Ovary (tissue), 9 donors: ENCODE measurements around the gene MOB4. TPM values are rescaled to one million over a fixed set of nuclear protein-coding genes. Genes with fewer than 3 reads are reported as not detected.

Experiments used
- DNase-seq, 5 donors: peaks; one replicate each; pipeline ENCODE4 v3.0.0-alpha.2; 2019 to 2020
- H3K27ac ChIP-seq, 2 donors: fragments of 200-600 bp; one replicate each; pipeline versions ENCODE4 v1.5.1 to v1.8.0; 2019 to 2022
- H3K27me3 ChIP-seq: fragments of 200-600 bp; one replicate; pipeline ENCODE4 v1.8.0; 2022
- H3K36me3 ChIP-seq: fragments of 200-600 bp; sonication (generic); one replicate; pipeline ENCODE4 v1.5.1; 2019
- H3K4me1 ChIP-seq: one replicate; pipeline ENCODE4 v1.8.1; 2013; ENCODE audit warnings: mild to moderate bottlenecking, moderate library complexity; ENCODE audit not compliant: insufficient read depth
- H3K4me3 ChIP-seq: fragments of 200-600 bp; sonication (generic); one replicate; pipeline ENCODE4 v1.5.1; 2017
- H3K9me3 ChIP-seq, 2 donors: fragments of 200-600 bp in 1 of 2; sonication (generic) in 1 of 2; one replicate each; pipeline versions ENCODE4 v1.5.1 to v1.8.1; 2013 to 2019; ENCODE audit warnings: mild to moderate bottlenecking in 1 of 2, moderate library complexity in 1 of 2
- CTCF ChIP-seq, 3 donors: fragments of 450-650 bp in 2 of 3; fragments of 200-600 bp in 1 of 3; IDR thresholded peaks; one replicate each; pipeline versions ENCODE4 v1.5.1 to v1.8.0; 2016 to 2022; ENCODE audit warnings: antibody characterized with exemption in 3 of 3, mild to moderate bottlenecking in 1 of 3
- EP300 ChIP-seq: sonication (generic); formaldehyde crosslinking; IDR thresholded peaks from one replicate; pipeline ENCODE4 v1.6.1; 2017; ENCODE audit warnings: antibody characterized with exemption
- POLR2A ChIP-seq: fragments of 450-650 bp; IDR thresholded peaks from one replicate; pipeline ENCODE4 v1.6.1; 2017; ENCODE audit warnings: antibody characterized with exemption, mild to moderate bottlenecking, moderate library complexity
- WGBS, 3 donors: extraction: QIAGEN DNeasy Blood & Tissue Kit in 1 of 3; methylation state at CpG; one replicate each; pipeline versions ENCODE4 v1.1.5 to v1.1.7; 2013 to 2017; 5-methylcytosine and 5-hydroxymethylcytosine counted together
- intact Hi-C, 4 donors: fragments of 100-400 bp; cut with DNase I; formaldehyde crosslinking; loops; one replicate each; pipeline versions ENCODE4 v1.11.0 to v1.15.1; 2022 to 2023
- polyA plus RNA-seq, 2 donors: library from polyadenylated mRNA; stranded (reverse); fragments of 200-250 nt in 1 of 2; fragments of 350-450 nt in 1 of 2; fragmentation: Illumina TruSeq in 1 of 2; extraction: RNeasy Lipid Tissue Mini Kit (QIAGEN cat#74804) in 1 of 2; gene quantifications; one replicate each; pipeline ENCODE4 v1.2.3, GENCODE V29; 2013 to 2014
- total RNA-seq, 7 donors: library from RNA; depleted of rRNA in 2 of 7; stranded (reverse); fragments of >200 nt in 2 of 7; fragmentation: NEBNext Ultra II Directional in 3 of 7; extraction: Animal tissue kit (Norgen Biotek cat#: 25700) in 3 of 7; gene quantifications; one replicate each; pipeline versions ENCODE4 v1.1.0 to v1.2.4, GENCODE V29; 2016 to 2023
- donor health status: DM: no; HTN: no; CAD: no; lungs with moderate emphysema.
- donor health status: DM: no; HTN: no; CAD: no.
- donor health status: Bipolar disorder and iron deficiency.
- donor health status: DM: yes; HTN: yes; CAD: no.
- donor health status: DM: no; HTN: no; CAD: no.
- donor health status: DM: yes; HTN: yes; CAD: no.

MOB4 gene
- total and polyA plus RNA-seq, 9 donors: 18.7 to 36.2 (median 25.5) TPM

DNA sequence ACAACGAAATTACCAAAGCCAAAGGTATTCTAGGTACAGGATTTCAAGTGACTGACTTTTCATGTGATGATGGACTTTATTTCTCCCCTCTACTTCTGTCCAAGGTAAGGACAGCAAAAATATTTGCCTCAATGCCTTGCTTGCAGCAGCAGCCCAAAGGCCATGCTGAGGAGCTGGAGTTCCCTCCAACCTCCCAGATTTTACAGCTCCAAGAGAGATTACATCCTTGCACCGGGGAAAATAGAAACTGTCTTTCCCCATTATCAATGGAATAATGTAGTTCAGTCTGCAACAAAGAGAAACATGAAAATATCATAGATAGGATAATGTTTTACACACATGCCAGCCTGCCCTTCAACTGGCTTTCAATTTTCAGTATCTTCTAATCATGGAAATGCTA lies 29.7 kb upstream of the MOB4 start:
- intact Hi-C loops: no loop called here
- DNase-seq: no peak
- H3K36me3 ChIP-seq: no peaks in the 10 kb centered on the region
- no peak overlapping the region for H3K27ac ChIP-seq
- TF ChIP-seq POLR2A (no peak), CTCF (IDR thresholded peaks at IDR 0.05) (no peak), EP300 (no peak)
- 80 to 86% (median 80%) methylated on average over 2 of the region's 2 CpGs for WGBS, 3 donors
- H3K9me3 ChIP-seq: no peaks in the 10 kb centered on the region
- no peaks in the 10 kb centered on the region for H3K27me3 ChIP-seq
- no peaks in the 10 kb centered on the region for H3K4me1 ChIP-seq
- H3K4me3 ChIP-seq: no peak overlapping the region

DNA sequence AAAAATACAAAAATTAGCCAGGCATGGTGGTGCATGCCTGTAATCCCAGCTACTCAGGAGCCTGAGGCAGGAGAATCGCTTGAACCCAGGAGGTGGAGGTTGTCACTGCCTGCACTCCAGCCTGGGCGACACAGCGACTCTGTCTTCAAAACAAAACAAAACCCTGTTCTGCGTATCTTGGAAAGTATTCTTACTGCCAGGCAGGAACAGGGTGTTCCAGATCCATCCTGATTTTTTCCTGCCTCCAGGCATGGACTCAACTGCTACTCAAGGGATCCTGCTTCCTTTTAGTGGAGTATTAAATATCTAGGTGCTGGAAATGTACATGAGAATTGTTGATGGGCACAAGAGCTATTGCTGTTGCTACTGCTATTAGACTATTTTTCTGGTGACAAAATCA lies 28.5 kb upstream of the MOB4 start:
- no peak overlapping the region for H3K4me3 ChIP-seq
- WGBS, 3 donors: 81 to 87% (median 83%) methylated on average over 4 of the region's 4 CpGs
- TF ChIP-seq CTCF (IDR thresholded peaks at IDR 0.05) (no peak), POLR2A (no peak), EP300 (no peak)
- no peaks in the 10 kb centered on the region for H3K9me3 ChIP-seq
- no peaks in the 10 kb centered on the region for H3K36me3 ChIP-seq
- no peak for DNase-seq
- H3K27ac ChIP-seq: no peak overlapping the region
- no peaks in the 10 kb centered on the region for H3K4me1 ChIP-seq
- intact Hi-C loops: no loop called here
- H3K27me3 ChIP-seq: no peaks in the 10 kb centered on the region

DNA sequence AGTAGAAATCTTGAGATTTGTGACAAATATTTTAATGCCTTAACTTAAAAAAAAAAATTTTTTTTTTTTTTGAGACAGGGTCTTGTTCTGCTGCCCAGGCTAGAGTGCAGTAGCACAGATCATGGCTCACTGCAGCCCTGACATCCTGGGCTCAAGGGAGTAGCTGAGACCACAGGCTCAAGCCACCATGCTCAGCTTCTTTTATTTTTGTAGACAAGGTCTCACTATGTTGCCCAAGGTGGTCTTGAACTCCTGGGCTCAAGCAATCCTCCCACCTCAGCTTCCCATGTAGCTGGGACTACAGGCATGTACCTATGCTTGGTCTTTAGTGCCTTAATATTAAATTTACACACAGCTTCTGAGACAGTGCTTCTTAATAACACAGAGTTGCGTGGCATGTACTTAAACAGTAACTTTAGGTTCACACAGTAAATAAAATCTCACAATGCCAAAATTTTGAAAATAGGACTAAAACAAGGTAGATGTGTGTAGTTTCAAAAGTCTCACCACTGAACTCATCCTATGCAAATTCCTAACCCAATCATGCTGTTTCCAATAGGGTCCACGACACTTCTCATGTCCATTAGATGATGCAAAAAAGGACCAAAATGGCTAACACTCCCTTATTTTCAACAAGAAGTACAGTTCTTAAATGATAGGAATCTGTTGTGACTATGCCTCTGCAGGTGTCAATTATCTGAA lies 20.3 kb upstream of the MOB4 start:
- no peak for DNase-seq
- TF ChIP-seq EP300 (no peak), POLR2A (no peak), CTCF (IDR thresholded peaks at IDR 0.05) (no peak)
- Histone ChIP-seq H3K27ac (no peak overlapping the region), H3K4me1 (peaks cover 3% of the 10 kb centered on the region), H3K27me3 (no peaks in the 10 kb centered on the region), H3K36me3 (no peaks in the 10 kb centered on the region), H3K4me3 (no peak overlapping the region), H3K9me3 (no peaks in the 10 kb centered on the region)
- intact Hi-C loops: loop anchor here in 2 of 4 donors (5.0 to 10.0 kb wide), 2 partner anchors 43 to 61 kb away; partner anchors contain the start of genes COQ10B (in 2 of the 2) and SF3B1 (in 1 of the 2)
- WGBS, 3 donors: 86 to 89% (median 87%) methylated on average over 2 of the region's 2 CpGs

GRCh38 chr2:197496695-197497094 lies 19.2 kb upstream of the MOB4 start:
- peaks cover 4% of the 10 kb centered on the region for H3K4me1 ChIP-seq
- peak overlapping the region in 1 of 2 donors; percentile 34 for H3K27ac ChIP-seq
- no peaks in the 10 kb centered on the region for H3K36me3 ChIP-seq
- H3K4me3 ChIP-seq: no peak overlapping the region
- intact Hi-C loops: loop anchor here in 2 of 4 donors (5.0 to 10.0 kb wide), 2 partner anchors 44 to 62 kb away; partner anchors contain the start of genes COQ10B (in 2 of the 2) and SF3B1 (in 1 of the 2)
- no peak for DNase-seq
- H3K27me3 ChIP-seq: no peaks in the 10 kb centered on the region
- TF ChIP-seq EP300 (no peak), POLR2A (no peak)
- H3K9me3 ChIP-seq: no peaks in the 10 kb centered on the region

GRCh38 chr2:197497326-197497725 lies 18.5 kb upstream of the MOB4 start:
- intact Hi-C loops: loop anchor here in 2 of 4 donors (5.0 to 10.0 kb wide), 2 partner anchors 45 to 63 kb away; partner anchors contain the start of genes COQ10B (in 2 of the 2) and SF3B1 (in 1 of the 2)
- no peaks in the 10 kb centered on the region for H3K27me3 ChIP-seq
- H3K9me3 ChIP-seq: no peaks in the 10 kb centered on the region
- H3K4me3 ChIP-seq: no peak overlapping the region
- peaks cover 4% of the 10 kb centered on the region for H3K4me1 ChIP-seq
- 5 to 18% (median 7%) methylated on average over 2 of the region's 2 CpGs for WGBS, 3 donors
- H3K36me3 ChIP-seq: no peaks in the 10 kb centered on the region
- H3K27ac ChIP-seq: no peak overlapping the region
- no peak for DNase-seq
- TF ChIP-seq CTCF (IDR thresholded peaks at IDR 0.05) (no peak), EP300 (no peak), POLR2A (no peak)
